ENCODE data around the gene ABLIM1. TPM values are rescaled to one million over a fixed set of nuclear protein-coding genes. Genes with fewer than 3 reads are reported as not detected.

ABLIM1 gene
- polyA plus RNA-seq, 3 donors: 0.33 to 0.91 (median 0.57) TPM

- H3K27me3 Mint-ChIP-seq (ENCODE audit: low read depth in 3 of 3): peaks cover 0 to 2% (median 1%) of the 10 kb centered on the region in 3 donors
- no peaks in the 10 kb centered on the region for H3K36me3 Mint-ChIP-seq
- Histone ChIP-seq H3K9me3 (replicated peaks in 1 of 2; ENCODE audit: control insufficient read depth in 1 of 2, insufficient read depth in 1 of 2, low read length in 2 of 2) (no peaks in the 10 kb centered on the region), H3K4me2 (replicated peaks; ENCODE audit: extremely low read depth, low read length, poor library complexity, severe bottlenecking) (no peak overlapping the region), H3K79me2 (ENCODE audit: insufficient read depth, low read length) (no peaks in the 10 kb centered on the region), H3K27ac (ENCODE audit: low read depth in 1 of 2, low read length in 2 of 2) (no peak overlapping the region), H3K9ac (ENCODE audit: insufficient read depth, low read length, poor library complexity, severe bottlenecking) (no peak overlapping the region), H3K36me3 (replicated peaks in 1 of 2; ENCODE audit: control insufficient read depth in 1 of 2, insufficient read depth in 2 of 2, low read length in 2 of 2) (no peaks in the 10 kb centered on the region), H3K4me1 (ENCODE audit: control insufficient read depth in 1 of 2, insufficient read depth in 2 of 2, low read length in 2 of 2) (no peaks in the 10 kb centered on the region), H4K20me1 (ENCODE audit: insufficient read depth, low read length) (no peaks in the 10 kb centered on the region), H2AFZ (ENCODE audit: insufficient read depth, low read depth, low read length, poor library complexity, severe bottlenecking) (no peak overlapping the region), H3K27me3 (ENCODE audit: control insufficient read depth in 2 of 2, insufficient read depth in 2 of 2, low read length in 2 of 2) (no peaks in the 10 kb centered on the region), H3K4me3 (replicated peaks in 1 of 3; ENCODE audit: low read depth in 2 of 3, low read length in 3 of 3) (no peak overlapping the region)
- no peak overlapping the region for H3K4me3 Mint-ChIP-seq
- intact Hi-C loops (cut with micrococcal nuclease): no loop called here
- H3K27ac Mint-ChIP-seq: no peak overlapping the region
- 96% methylated on average over 7 of the region's 9 CpGs for WGBS (ENCODE audit: insufficient coverage)
- H3K4me1 Mint-ChIP-seq: peaks cover 3% of the 10 kb centered on the region
- no peak for DNase-seq
- H3K9me3 Mint-ChIP-seq: no peaks in the 10 kb centered on the region
- TF ChIP-seq CTCF (IDR thresholded peaks at IDR 0.05): no peak
Observed at GRCh38 chr10:114487815-114488536, 170.1 kb downstream of the ABLIM1 start.

- no peaks in the 10 kb centered on the region for H3K4me1 ChIP-seq (ENCODE audit: control insufficient read depth in 1 of 2, insufficient read depth in 2 of 2, low read length in 2 of 2)
- H3K4me3 Mint-ChIP-seq: no peak overlapping the region
Observed at GRCh38 chr10:114486938-114487814, 170.9 kb downstream of the ABLIM1 start.

More at GRCh38 chr10:114486938-114487814, 170.9 kb downstream of the ABLIM1 start:
- Mint-ChIP-seq H3K27me3 (ENCODE audit: low read depth in 3 of 3) (peaks cover 0 to 2% (median 1%) of the 10 kb centered on the region in 3 donors), H3K4me1 (no peaks in the 10 kb centered on the region), H3K36me3 (no peaks in the 10 kb centered on the region), H3K27ac (no peak overlapping the region), H3K9me3 (no peaks in the 10 kb centered on the region)
- Histone ChIP-seq H3K9ac (ENCODE audit: insufficient read depth, low read length, poor library complexity, severe bottlenecking) (no peak overlapping the region), H3K27ac (ENCODE audit: low read depth in 1 of 2, low read length in 2 of 2) (no peak overlapping the region), H3K36me3 (replicated peaks in 1 of 2; ENCODE audit: control insufficient read depth in 1 of 2, insufficient read depth in 2 of 2, low read length in 2 of 2) (no peaks in the 10 kb centered on the region), H4K20me1 (ENCODE audit: insufficient read depth, low read length) (no peaks in the 10 kb centered on the region), H3K27me3 (ENCODE audit: control insufficient read depth in 2 of 2, insufficient read depth in 2 of 2, low read length in 2 of 2) (no peaks in the 10 kb centered on the region), H2AFZ (ENCODE audit: insufficient read depth, low read depth, low read length, poor library complexity, severe bottlenecking) (no peak overlapping the region), H3K4me3 (replicated peaks in 1 of 3; ENCODE audit: low read depth in 2 of 3, low read length in 3 of 3) (no peak overlapping the region), H3K9me3 (replicated peaks in 1 of 2; ENCODE audit: control insufficient read depth in 1 of 2, insufficient read depth in 1 of 2, low read length in 2 of 2) (no peaks in the 10 kb centered on the region), H3K4me2 (replicated peaks; ENCODE audit: extremely low read depth, low read length, poor library complexity, severe bottlenecking) (no peak overlapping the region), H3K79me2 (ENCODE audit: insufficient read depth, low read length) (no peaks in the 10 kb centered on the region)
- WGBS (ENCODE audit: insufficient coverage): 96% methylated on average over 5 of the region's 10 CpGs
- DNase-seq: no peak
- intact Hi-C loops (cut with micrococcal nuclease): no loop called here
- no peak for TF ChIP-seq CTCF (IDR thresholded peaks at IDR 0.05)

Data from CD14-positive monocyte (primary cell).